ENCODE measurements around the gene GAP43. TPM values are rescaled to one million over a fixed set of nuclear protein-coding genes. Genes with fewer than 3 reads are reported as not detected.

GAP43 gene
- total and polyA plus RNA-seq, 10 donors, result 0.14 to 0.38 (median 0.20) TPM; not detected in 7

DNA sequence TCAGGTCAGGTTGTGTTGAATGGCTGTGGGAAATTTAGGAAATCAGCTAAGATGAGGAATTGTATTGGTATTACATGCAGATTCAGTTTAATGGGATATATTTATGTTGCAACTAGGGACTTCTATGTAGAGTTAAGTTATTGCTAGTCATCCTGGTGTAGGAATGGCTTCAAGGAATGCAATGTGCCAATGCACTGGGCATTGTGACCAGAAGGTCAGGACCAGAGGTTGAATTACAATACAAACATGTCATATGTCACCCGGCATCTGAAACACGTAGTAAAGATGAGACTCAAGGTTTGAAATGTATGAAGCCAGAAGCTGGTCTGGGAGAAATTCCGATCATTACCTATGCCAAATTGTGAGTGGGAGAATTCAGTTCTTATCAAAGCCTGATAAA is 11.7 kb upstream of the GAP43 start:
- intact Hi-C loops (cut with DNase I; ENCODE audit: low total_unique reads), result no loop called here
- no peak overlapping the region for H3K27ac ChIP-seq
- H3K4me1 ChIP-seq, result no peaks in the 10 kb centered on the region
- no peaks in the 10 kb centered on the region for H3K9me3 ChIP-seq
- DNase-seq, result no peak
- no peaks in the 10 kb centered on the region for H3K27me3 ChIP-seq (replicated peaks in 1 of 7)
- H3K4me3 ChIP-seq, result no peak overlapping the region
- WGBS, 5 donors, result 51 to 97% (median 94%) methylated on average over 3 of the region's 3 CpGs
- no peak for TF ChIP-seq POLR2AphosphoS5 (IDR thresholded peaks at IDR 0.05)
- TF ChIP-seq, protein P1, sequence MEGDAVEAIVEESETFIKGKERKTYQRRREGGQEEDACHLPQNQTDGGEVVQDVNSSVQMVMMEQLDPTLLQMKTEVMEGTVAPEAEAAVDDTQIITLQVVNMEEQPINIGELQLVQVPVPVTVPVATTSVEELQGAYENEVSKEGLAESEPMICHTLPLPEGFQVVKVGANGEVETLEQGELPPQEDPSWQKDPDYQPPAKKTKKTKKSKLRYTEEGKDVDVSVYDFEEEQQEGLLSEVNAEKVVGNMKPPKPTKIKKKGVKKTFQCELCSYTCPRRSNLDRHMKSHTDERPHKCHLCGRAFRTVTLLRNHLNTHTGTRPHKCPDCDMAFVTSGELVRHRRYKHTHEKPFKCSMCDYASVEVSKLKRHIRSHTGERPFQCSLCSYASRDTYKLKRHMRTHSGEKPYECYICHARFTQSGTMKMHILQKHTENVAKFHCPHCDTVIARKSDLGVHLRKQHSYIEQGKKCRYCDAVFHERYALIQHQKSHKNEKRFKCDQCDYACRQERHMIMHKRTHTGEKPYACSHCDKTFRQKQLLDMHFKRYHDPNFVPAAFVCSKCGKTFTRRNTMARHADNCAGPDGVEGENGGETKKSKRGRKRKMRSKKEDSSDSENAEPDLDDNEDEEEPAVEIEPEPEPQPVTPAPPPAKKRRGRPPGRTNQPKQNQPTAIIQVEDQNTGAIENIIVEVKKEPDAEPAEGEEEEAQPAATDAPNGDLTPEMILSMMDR (IDR thresholded peaks at IDR 0.05 in 8 of 11, conservative IDR thresholded peaks at IDR 0.05 in 3 of 11), result no peak
- no peak for TF ChIP-seq POLR2A (IDR thresholded peaks at IDR 0.05)
- H3K36me3 ChIP-seq, result no peaks in the 10 kb centered on the region

DNA sequence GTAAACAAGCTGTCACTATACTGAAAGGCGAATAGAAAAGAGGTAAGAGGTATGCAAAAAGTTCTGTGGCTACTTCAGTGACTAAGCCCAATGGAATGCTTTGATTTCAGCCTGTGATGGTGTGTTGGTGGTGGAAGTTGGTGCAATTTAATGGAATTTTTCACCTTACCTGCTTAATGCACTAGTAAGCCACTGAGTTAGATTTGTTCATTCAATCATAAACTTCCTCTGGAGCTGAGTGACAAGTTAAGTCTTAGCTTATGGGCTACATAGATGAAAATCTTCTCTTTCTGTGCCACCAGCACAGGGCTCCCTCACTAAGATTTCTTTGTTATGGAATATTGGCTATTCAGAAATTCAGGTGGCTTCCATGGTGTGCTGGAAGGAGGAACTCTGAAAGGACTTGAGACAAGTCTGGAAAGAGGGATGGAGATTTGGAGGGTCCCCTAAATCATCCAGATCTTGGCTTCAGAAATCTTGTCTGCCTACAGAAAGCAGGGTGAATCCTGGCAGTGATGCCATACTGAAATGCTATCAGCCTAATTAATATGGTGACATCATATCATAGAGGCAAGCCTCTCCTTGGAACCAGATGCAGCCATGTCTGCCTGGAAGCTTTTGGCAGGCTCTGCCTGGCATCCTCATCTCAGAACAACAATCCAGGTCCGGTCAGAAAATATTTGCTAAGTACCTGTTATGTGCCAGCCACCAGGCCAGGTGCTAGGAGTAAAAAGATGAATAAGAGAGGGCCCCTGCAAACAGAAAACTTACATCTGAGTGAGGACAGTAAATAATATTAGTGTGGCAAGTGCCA is 8.1 kb upstream of the GAP43 start:
- no peak for DNase-seq
- Histone ChIP-seq H3K27me3 (replicated peaks in 1 of 7) (no peaks in the 10 kb centered on the region), H3K36me3 (no peaks in the 10 kb centered on the region), H3K9me3 (no peaks in the 10 kb centered on the region), H3K4me3 (no peak overlapping the region), H3K4me1 (no peaks in the 10 kb centered on the region), H3K27ac (no peak overlapping the region)
- 84 to 96% (median 89%) methylated on average over 2 of the region's 2 CpGs for WGBS, 5 donors
- intact Hi-C loops (cut with DNase I; ENCODE audit: low total_unique reads), result no loop called here
- TF ChIP-seq, protein P1 (IDR thresholded peaks at IDR 0.05 in 8 of 11, conservative IDR thresholded peaks at IDR 0.05 in 3 of 11), result no peak
- TF ChIP-seq POLR2AphosphoS5 (IDR thresholded peaks at IDR 0.05) (no peak), POLR2A (IDR thresholded peaks at IDR 0.05) (no peak)

DNA sequence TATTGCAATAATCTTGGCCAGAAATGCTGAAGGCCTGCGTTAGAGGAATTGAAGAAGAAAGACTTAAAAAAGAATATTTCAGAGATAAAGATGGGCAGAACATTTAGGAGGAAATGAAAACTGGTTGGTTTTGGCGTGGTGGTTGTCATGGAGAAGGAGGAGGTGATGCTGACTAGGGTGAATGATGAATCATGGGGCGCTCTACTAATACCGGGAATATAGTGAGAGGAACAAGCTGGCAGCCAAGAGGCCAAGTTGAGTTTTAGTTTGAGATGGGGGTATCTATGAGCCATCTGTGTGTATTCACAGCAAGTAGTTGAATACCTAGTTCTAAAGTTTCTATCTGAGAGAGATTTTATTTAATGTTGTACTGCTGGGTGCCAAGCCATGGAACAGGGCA is 6.8 kb upstream of the GAP43 start:
- Histone ChIP-seq H3K4me3 (no peak overlapping the region), H3K9me3 (no peaks in the 10 kb centered on the region), H3K4me1 (no peaks in the 10 kb centered on the region), H3K27me3 (replicated peaks in 1 of 7) (no peaks in the 10 kb centered on the region), H3K27ac (no peak overlapping the region), H3K36me3 (no peaks in the 10 kb centered on the region)
- 78 to 89% (median 79%) methylated on average over 4 of the region's 4 CpGs for WGBS, 5 donors
- intact Hi-C loops (cut with DNase I; ENCODE audit: low total_unique reads), result no loop called here
- no peak for DNase-seq
- TF ChIP-seq, protein P1 (IDR thresholded peaks at IDR 0.05 in 8 of 11, conservative IDR thresholded peaks at IDR 0.05 in 3 of 11), result no peak
- TF ChIP-seq POLR2AphosphoS5 (IDR thresholded peaks at IDR 0.05) (no peak), POLR2A (IDR thresholded peaks at IDR 0.05) (no peak)

DNA sequence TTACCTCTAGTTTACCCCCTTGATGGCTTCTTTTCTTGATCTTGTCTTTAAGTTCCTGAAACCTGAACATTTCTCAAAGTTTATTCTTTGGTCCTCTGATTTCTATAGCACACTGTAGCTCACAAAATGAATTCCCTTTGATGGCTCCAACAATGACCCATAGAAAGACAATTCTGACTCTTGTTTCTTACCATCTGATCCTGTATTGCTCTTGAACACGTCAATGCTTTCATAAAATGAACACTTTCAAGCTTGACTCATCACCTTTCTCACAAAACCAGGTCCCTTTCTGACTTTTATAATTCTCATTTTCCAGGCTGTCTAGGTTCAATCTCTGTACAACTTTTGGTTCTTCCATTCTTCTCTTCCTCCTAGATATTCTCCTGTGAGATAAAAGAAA is 5.7 kb upstream of the GAP43 start:
- TF ChIP-seq POLR2AphosphoS5 (IDR thresholded peaks at IDR 0.05), result no peak
- TF ChIP-seq POLR2A (IDR thresholded peaks at IDR 0.05), result no peak
- TF ChIP-seq, protein P1 (IDR thresholded peaks at IDR 0.05 in 8 of 11, conservative IDR thresholded peaks at IDR 0.05 in 3 of 11), result no peak
- no peak for DNase-seq
- no peaks in the 10 kb centered on the region for H3K36me3 ChIP-seq
- WGBS, 5 donors, result 71 to 88% (median 80%) methylated on average over 1 of the region's 1 CpG
- no peak overlapping the region for H3K4me3 ChIP-seq
- no peaks in the 10 kb centered on the region for H3K4me1 ChIP-seq
- no peak overlapping the region for H3K27ac ChIP-seq
- intact Hi-C loops (cut with DNase I; ENCODE audit: low total_unique reads), result no loop called here
- no peaks in the 10 kb centered on the region for H3K27me3 ChIP-seq (replicated peaks in 1 of 7)
- no peaks in the 10 kb centered on the region for H3K9me3 ChIP-seq
